EH (cell line): ENCODE data around the gene RBM17.
A peak's percentile ranks its signal among the peaks of the same experiment; 100 is the strongest.
"Not testable (repeated sequence)": the region's sequence is repeated elsewhere in the genome, so short reads cannot be mapped to it uniquely, and the experiment has no call there.

Experiments used
- DNase-seq: peaks from one replicate; pipeline ENCODE4 v3.0.0-alpha.2; 2015; ENCODE audit warnings: low read depth

Gene RBM17

GRCh38 chr10:6161921-6162320 lies 73.1 kb downstream of the RBM17 start:
- no peak for DNase-seq

GRCh38 chr10:6162589-6163356 lies 73.9 kb downstream of the RBM17 start:
- DNase-seq = peak; percentile 31

- peak; percentile 84 for DNase-seq
Measured at GRCh38 chr10:6163364-6164270, 74.8 kb downstream of the RBM17 start.

GRCh38 chr10:6164271-6165095 lies 75.6 kb downstream of the RBM17 start:
- no peak for DNase-seq

- DNase-seq = no peak
Measured at GRCh38 chr10:6165221-6165725, 76.4 kb downstream of the RBM17 start.

GRCh38 chr10:6165933-6166332 lies 77.1 kb downstream of the RBM17 start:
- not testable (repeated sequence) for DNase-seq
